A673 (cell line): ENCODE results near the gene RORC. TPM values are rescaled to one million over a fixed set of nuclear protein-coding genes. Genes with fewer than 3 reads are reported as not detected.

Source experiments
- BruUV-seq: library from RNA; stranded (reverse); fragments of 400-500 nt; replicated peaks from 2 replicates; lab custom pipeline; 2021; lab: Mats Ljungman, UMichigan
- CTCF ChIA-PET: fragments of 300-600 bp; sonication (Branson Sonifier 250); formaldehyde crosslinking; loops from one replicate; lab custom pipeline; 2022; ENCODE audit warnings: antibody characterized with exemption; lab: Charles Lee
- POLR2A ChIA-PET: fragments of 300-600 bp; sonication (Branson Sonifier 250); formaldehyde crosslinking; loops from one replicate; lab custom pipeline; 2022; ENCODE audit warnings: antibody characterized with exemption; ENCODE audit not compliant: low non-redundant PET; lab: Charles Lee
- DNase-seq: peaks from one replicate; pipeline ENCODE4 v3.0.0-alpha.2; 2015; ENCODE audit warnings: low spot score
- H3K27ac ChIP-seq: fragments of 200-600 bp; sonication (generic); 2 replicates; pipeline ENCODE4 v1.5.1; 2016; ENCODE audit warnings: mixed run types, low read depth, mild to moderate bottlenecking, mixed read lengths, antibody characterized with exemption, low read length; ENCODE audit not compliant: poor library complexity, severe bottlenecking
- H3K27me3 ChIP-seq: fragments of 200-600 bp; sonication (generic); replicated peaks from 2 replicates; pipeline ENCODE4 v1.6.1; 2017; ENCODE audit warnings: mixed run types, low read depth, mild to moderate bottlenecking, mixed read lengths, antibody characterized with exemption, low read length; ENCODE audit not compliant: insufficient read depth, poor library complexity
- H3K36me3 ChIP-seq: fragments of 200-600 bp; sonication (generic); 2 replicates; pipeline ENCODE4 v1.6.1; 2016; ENCODE audit warnings: mixed run types, mild to moderate bottlenecking, mixed read lengths, antibody characterized with exemption, low read length; ENCODE audit not compliant: insufficient read depth, poor library complexity, severe bottlenecking
- H3K4me1 ChIP-seq: fragments of 200-600 bp; sonication (generic); 2 replicates; pipeline ENCODE4 v1.6.1; 2017; ENCODE audit warnings: mixed run types, mild to moderate bottlenecking, mixed read lengths, antibody characterized with exemption, low read length; ENCODE audit not compliant: insufficient read depth, poor library complexity, severe bottlenecking
- H3K4me3 ChIP-seq: fragments of 200-600 bp; sonication (generic); 2 replicates; pipeline ENCODE4 v1.5.1; 2016; ENCODE audit warnings: low read depth, mixed run types, mild to moderate bottlenecking, mixed read lengths, low read length; ENCODE audit not compliant: poor library complexity, severe bottlenecking
- H3K9me3 ChIP-seq: fragments of 200-600 bp; sonication (generic); 2 replicates; pipeline ENCODE4 v1.6.1; 2016; ENCODE audit warnings: mixed run types, low read depth, mild to moderate bottlenecking, mixed read lengths, antibody characterized with exemption, low read length; ENCODE audit not compliant: poor library complexity, severe bottlenecking
- CTCF ChIP-seq: fragments of 300-800, 200-600 bp; sonication (generic); conservative IDR thresholded peaks from 2 replicates; pipeline ENCODE4 v1.5.1; 2017; ENCODE audit warnings: low read depth, mild to moderate bottlenecking, antibody characterized with exemption, low read length, moderate library complexity, mixed read lengths
- EZH2 ChIP-seq: fragments of 200-600 bp; sonication (generic); IDR thresholded peaks from 2 replicates; pipeline ENCODE4 v1.6.1; 2017; ENCODE audit warnings: borderline replicate concordance, low read depth, mild to moderate bottlenecking, mixed read lengths, antibody characterized with exemption, low read length; ENCODE audit not compliant: poor library complexity, severe bottlenecking
- intact Hi-C: fragments of 100-400 bp; cut with micrococcal nuclease; formaldehyde crosslinking; loops from one replicate; pipeline ENCODE4 v1.10.0; 2022; ENCODE audit not compliant: unreplicated experiment
- total RNA-seq: library from RNA; stranded (reverse); gene quantifications from 2 replicates; pipeline ENCODE4 v1.2.3, GENCODE V29; 2021

RORC gene
- total RNA-seq, 1 experiment from 2014 or later: not detected

DNA sequence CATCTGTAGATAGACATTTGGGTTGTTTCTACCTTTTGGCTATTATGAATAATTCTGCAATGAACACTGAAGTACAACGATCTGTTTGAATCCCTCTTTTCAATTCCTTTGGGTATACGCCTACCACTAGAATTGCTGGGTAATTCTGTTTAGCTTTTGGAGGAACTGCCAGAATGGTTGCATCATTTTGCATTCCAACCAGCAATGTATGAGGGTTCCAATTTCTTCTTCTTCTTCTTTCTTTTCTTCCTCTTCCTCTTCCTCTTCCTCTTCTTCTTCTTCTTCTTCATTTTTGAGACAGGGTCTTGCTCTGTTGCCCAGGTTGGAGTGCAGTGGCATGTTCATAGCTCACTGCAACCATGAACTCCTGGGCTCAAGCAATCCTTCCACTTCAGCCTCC, 35.7 kb upstream of the RORC start:
- H3K27ac ChIP-seq: no peak overlapping the region
- H3K36me3 ChIP-seq: no peaks in the 10 kb centered on the region
- H3K4me1 ChIP-seq: no peaks in the 10 kb centered on the region
- BruUV-seq: no TSS peak
- ChIA-PET POLR2A (no interaction called here), CTCF (no interaction called here)
- intact Hi-C loops: no loop called here
- no peaks in the 10 kb centered on the region for H3K9me3 ChIP-seq
- no peak overlapping the region for H3K4me3 ChIP-seq
- no peak for DNase-seq
- H3K27me3 ChIP-seq: no peaks in the 10 kb centered on the region
- TF ChIP-seq EZH2: no peak
- TF ChIP-seq CTCF: no peak

DNA sequence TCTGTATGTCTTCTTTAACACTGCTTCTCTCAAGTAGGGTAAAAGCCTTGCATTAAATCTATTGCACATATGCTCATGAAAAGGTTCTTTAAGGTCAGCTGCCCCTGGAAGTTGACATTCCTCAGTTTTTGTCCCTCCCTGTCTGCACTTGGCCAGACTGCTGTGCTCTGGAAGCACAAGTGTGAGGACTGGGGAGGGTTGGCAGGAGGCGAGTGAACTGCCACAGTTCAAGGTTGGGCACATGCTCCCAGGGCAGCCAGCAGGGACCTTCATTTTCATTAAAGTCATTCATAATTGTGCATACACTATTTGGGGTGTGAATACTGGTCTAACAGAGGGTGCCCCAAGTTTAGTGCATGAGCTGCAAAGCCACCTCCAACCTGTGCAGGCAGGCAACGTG, 32.8 kb upstream of the RORC start:
- ChIA-PET CTCF (no interaction called here), POLR2A (no interaction called here)
- H3K36me3 ChIP-seq: no peaks in the 10 kb centered on the region
- DNase-seq: no peak
- no peaks in the 10 kb centered on the region for H3K9me3 ChIP-seq
- no peak overlapping the region for H3K27ac ChIP-seq
- TF ChIP-seq CTCF (no peak), EZH2 (no peak)
- no TSS peak for BruUV-seq
- H3K27me3 ChIP-seq: no peaks in the 10 kb centered on the region
- no peak overlapping the region for H3K4me3 ChIP-seq
- H3K4me1 ChIP-seq: no peaks in the 10 kb centered on the region
- intact Hi-C loops: no loop called here

DNA sequence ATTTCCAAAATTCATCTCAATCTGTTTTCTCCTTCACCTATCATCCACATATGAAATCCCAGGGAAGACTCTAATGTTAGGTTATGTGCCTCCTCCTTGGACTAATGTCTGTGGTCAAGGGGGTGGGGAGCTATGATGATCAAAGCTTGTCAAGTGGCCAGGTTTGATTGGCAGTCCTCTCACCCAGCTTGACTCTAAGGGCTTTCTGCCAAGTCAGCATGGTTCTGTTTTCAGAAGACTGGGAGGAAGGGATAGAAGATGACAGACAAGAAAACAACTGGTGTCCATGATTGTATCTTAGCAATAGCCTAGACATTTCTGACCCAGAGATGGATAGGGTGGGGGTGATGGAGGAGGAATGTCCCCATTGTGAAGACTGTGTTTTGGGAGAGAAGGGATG, 31.0 kb upstream of the RORC start:
- Histone ChIP-seq H3K4me3 (no peak overlapping the region), H3K27ac (no peak overlapping the region), H3K9me3 (no peaks in the 10 kb centered on the region), H3K27me3 (no peaks in the 10 kb centered on the region), H3K4me1 (no peaks in the 10 kb centered on the region), H3K36me3 (no peaks in the 10 kb centered on the region)
- no peak for TF ChIP-seq EZH2
- no peak for TF ChIP-seq CTCF
- intact Hi-C loops: no loop called here
- POLR2A ChIA-PET: no interaction called here
- no TSS peak for BruUV-seq
- no peak for DNase-seq
- CTCF ChIA-PET: no interaction called here
